Germinal center (tissue), 1 donor: Measurements from ENCODE around the gene WNT2B.

ENCODE experiments used
- DNase-seq: peaks from one replicate; pipeline ENCODE4 v3.0.0; 2012; ENCODE audit warnings: mixed read lengths, low spot score

Gene WNT2B

DNA sequence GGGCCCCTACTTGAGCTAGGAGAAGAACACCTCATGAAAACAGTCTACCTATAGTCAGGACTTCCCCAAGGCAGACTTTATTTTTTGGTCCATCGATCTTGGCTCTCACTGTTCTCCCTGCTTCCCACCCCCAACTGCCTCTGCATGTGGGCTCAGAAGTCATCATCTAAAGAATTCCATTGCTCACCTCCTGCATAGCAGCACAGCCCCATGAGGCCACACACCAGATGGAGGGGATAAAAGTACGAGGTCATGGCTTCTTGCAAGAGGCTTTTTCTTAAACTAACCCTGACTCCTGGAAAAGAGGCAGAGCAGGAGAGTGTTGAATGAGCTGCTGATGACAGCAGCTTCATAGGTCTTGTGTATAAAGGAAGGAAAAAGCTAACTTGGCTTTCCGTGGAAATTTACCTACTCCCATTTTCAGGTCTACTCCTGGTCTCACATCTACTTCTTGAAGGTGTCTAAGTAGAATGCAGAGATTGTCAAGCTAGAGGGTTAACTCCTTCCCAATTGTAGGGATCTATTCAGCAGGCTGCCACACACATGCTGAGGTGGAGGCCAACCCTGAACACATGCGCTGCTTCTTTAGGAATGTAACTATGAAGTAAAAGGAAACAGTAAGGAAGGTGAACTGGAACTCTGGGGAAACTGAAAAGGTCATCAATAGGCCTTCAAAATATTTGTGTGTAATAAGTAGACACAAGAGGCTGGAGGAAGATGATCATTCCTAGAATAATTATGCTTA is 18.7 kb downstream of the WNT2B start:
- DNase-seq = no peak

DNA sequence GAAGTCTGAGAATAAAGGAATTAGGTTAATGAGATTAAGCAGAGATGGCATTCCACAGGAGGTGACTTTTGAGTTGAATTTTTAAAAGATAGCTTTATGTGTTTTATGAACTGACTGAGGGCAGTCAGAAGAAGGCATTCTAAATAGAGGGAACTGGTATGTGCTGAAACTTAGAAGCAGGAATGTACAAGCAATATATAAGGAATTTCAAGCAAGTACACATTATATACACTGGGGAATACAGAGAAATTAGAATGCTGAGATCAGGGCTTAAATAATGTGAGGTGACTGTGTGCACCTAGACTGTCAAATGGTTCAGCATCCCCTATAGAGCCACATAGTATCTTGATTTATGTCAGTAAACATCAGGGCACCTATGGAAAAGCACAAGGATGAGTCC is 19.3 kb downstream of the WNT2B start:
- no peak for DNase-seq

DNA sequence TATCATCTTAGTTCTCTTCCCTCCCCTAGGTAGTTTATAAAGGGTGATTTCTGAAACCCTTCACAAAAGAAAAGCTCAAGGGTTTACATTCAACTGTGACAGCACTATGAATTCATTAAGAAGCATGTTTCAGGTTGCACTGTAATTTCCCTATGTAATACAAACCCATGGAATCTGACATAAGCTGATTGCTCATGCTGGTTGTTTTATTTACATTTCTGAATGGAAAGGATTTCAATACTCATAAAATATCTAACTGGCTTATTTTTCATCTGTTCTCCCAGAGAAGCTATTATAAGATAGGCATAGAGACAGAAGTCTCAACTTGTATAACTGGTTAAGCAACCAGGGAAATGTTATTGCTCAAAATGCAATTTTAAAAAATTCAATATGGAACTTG is 20.5 kb downstream of the WNT2B start:
- no peak for DNase-seq

DNA sequence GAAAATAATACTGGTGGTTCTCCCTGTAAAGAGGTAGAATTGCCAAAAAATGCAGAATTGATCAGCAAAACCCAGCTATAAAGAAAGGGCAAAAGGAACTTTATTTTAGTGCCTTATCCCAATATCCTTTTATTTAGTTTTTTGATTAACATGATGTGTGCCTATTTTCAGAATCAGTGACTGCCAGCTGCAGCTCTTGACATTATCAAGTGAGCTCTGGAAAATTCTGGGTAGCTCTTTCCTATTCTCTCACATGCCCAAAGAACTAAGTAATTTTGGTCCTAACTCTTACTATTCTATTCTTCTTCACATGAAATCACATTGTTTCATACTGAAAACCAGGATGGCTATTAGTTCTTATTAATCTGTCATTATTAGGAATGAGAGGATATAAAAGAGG is 22.1 kb downstream of the WNT2B start:
- DNase-seq = no peak

DNA sequence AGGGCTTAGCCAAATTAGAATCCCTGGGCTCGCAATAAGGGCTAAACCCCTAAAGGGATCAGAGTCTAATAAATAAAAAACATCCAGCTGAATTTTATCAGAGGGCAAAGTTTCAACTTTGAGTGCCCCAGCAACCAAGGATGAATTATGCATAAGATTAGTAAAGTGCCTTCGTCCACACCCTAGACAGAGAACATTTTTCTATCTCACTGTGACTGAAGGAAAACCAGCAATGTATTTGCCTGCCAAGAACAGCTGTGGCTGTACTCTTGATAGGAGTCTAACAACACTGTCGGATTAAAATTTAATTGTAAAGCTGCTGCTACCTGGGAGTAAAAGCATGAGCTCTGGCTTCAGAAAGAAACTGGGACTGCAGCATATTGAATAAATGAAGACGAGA is 23.3 kb downstream of the WNT2B start:
- DNase-seq = no peak

DNA sequence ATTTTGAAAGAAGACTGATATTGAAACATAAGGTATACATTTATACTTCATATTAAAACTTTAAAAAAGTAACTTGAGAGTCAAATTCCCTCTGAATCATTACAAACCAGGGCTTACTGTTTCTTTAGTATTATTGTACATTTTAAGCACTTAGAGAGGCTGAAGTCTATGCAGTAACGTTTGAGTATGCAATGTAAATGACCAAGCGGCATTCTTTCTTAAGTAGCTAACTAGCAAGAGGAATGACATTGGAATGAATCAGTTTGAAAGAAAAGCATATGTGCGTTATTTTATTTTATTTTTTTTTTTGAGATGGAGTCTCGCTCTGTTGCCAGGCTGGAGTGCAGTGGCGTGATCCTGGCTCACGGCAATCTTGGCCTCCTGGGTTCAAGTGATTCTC is 24.3 kb downstream of the WNT2B start:
- DNase-seq = no peak

DNA sequence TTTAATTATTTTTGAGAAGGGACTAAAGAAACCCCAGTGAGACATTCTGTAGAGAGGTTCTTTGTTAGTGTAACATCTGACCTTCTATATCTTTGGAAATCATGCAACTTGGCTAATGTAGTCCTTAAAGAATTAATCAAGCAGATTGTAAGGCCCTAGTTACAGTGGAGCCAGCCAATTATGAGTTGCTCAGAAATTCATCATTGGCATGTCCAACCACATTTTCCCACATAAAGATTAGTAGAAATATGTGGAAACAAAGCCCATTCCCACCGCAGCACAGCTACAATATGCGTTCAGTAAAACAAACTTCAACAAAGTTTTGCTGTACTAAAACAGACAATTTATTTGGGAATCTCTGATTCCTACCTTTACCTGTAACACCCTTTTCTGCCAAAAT is 27.8 kb downstream of the WNT2B start:
- DNase-seq = no peak

DNA sequence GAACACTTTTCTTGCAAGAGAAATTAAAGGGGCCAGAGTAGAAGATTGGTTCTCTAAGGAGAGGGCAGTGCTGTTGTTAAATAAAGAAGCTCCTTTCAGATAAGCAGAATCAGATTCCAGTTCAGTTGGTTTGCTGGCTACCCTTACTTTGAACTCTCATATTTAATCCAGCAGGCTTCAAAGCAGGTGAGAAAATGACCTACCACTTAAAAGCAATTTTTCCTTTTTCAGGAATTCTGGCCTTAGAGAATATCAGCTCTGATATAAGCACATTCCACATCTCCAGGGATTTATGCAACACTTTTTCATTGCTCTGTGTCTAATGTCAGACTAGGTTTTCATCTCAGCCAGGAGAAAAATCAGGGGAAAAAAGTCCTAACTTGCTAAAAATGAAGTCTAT is 28.7 kb downstream of the WNT2B start:
- no peak for DNase-seq

DNA sequence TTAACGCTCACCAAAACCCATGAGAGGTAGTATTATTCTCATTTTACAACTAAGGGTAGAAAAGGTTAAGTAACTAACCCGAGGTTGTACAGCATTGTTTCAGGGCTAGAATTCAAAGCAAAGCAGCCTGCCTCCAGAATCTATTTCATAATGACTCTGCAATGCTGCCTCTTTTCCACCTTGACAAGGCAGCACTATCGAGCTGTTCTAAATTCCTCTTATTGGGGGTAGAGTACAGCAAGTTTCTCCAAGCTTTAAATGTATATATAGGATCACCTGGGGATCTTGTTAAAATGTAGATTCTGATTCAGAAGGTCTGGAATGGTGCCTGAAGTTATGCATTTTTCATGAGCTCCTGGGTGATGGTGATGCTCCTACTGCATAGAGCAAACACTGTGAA is 30.1 kb downstream of the WNT2B start:
- no peak for DNase-seq

DNA sequence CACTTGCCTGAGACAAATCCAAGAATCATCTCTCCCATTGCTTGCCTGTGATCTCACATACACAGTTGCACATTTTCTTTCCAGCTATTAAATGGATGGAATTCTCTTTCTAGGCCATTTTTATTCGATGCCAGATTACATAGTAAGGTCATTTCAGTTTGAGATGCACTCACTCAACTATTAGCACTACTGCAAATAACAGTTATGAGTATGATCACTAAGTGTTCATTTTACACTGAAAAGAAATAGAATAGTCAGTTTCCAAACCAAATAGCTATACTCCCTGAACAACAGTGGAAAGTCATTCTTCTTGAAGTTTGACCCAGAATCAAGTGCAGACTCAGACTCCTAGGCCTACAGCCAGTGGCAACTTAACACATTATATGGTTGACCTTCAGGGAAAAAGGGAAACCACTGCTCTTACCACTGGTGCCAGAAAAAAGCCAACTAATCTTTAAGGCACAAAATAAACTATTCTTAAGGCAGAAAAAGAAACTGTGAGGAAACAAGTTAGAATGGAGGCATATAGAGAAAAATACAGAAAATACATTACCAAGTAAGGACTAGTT is 31.5 kb downstream of the WNT2B start:
- DNase-seq = no peak

DNA sequence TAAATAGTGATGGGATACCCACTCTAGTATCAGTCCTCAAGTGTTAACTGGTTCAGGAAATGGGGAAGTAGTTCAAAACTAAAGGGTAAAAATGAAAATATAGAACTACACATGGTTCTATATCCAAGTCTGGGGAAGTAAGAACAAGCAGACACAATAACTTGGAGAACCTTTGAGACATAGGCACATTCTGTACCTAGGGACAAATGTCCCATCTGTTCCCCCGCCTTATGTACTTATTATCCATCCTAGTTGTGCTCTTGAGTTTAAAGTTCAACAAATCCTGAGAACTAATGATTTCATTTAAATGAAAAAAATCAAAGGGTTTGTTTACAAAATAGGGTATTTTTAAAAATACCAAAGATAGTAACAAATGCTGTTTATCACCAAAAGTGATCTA is 32.5 kb downstream of the WNT2B start:
- DNase-seq = no peak

DNA sequence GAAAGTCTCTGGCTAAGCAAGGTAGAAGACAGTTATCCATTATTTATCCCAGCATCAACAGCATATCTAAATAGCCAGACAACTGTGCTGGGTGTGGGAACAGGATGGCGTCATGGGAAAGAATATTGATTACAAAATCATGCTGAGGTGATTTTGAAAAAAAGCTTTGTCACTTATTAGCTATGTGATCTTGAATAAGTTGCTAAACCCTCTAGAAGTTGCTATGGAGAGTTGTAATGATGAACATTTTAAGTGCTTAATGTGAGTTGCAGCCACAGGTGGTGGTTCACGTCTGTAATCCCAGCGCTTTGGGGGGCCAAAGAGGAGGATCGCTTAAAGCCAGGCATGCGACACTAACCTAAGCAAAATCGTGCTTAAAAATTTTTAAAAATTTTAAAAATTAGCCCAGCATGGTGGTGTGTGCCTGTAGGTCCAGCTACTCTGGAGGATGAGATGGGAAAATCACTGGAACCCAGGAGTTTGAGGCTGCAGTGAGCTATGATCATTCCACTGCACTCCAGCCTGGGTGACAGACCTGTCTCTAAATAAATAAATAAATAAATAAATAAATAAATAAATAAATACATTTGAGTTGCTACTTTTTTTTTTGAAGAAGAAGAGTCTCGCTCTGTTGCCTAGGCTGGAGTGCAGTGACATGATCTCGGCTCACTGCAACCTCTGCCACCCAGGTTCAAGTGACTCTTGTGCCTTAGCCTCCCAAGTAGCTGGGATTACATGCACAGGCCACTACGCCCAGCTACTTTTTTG is 33.6 kb downstream of the WNT2B start:
- DNase-seq = no peak

DNA sequence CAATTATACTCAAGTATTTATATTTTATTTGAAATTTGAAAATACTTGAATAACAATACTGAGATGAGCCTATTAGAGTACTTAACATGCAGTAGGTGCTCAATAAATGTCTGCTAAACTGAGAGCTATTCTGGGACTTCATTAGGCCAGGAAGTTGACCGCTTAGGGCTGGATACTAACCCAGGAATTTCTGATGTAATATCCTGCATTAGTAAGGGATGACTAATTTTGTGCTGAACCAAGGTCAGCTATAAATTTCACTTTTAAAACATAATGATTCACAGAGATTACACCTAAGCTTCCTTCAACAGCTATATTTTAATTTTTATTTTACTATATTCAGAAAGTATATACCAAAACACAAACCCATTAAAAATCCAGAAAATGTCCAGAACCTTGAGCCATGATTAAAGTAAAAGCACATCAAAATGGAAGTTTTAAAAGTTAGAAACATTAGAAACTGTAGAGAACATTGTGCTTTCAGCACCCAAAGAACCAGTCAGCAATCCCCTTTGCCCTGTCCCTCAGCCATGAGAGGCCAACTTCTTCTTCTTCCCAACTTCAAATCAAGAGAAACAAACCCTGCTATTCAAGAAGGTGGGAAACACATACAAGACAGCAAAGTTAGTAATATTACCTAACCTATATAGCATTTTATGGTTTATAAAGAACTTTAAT is 35.4 kb downstream of the WNT2B start:
- no peak for DNase-seq

DNA sequence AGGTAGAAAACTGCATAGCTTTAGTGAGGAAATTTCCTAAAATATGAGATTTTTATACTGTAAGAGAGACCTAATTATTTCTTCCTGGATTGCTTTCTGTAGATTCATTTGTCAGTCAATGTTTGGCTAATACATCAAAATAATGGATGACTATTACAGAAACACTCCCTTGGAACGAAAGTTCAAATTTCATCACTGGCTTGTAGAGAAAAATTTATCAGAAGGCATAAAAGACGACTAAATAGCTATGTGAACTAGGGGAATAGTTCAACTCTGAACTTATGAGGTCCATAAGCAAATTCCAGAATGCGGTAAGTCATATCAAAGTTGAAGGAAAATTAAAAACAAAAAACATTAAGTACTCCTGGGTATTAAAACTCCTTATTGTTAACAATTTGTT is 36.0 kb downstream of the WNT2B start:
- no peak for DNase-seq

DNA sequence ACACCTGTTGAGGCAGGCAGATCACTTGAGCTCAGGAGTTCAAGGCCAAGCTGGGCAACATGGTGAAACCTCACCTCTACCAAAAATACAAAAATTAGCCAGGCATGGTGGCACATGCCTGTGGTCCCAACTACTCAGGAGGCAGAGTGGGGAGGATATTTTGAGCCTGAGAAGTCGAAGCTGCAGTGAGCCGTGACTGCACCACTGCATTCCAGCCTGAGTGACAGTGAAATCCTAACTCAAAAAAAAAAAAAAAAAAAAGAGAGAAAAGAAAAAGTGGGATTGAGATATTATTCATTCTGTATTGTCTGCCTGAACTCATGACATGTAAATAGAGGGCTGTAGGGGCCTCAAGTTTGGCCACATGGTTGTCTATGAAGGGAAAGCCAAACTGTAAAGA is 37.3 kb downstream of the WNT2B start:
- no peak for DNase-seq

DNA sequence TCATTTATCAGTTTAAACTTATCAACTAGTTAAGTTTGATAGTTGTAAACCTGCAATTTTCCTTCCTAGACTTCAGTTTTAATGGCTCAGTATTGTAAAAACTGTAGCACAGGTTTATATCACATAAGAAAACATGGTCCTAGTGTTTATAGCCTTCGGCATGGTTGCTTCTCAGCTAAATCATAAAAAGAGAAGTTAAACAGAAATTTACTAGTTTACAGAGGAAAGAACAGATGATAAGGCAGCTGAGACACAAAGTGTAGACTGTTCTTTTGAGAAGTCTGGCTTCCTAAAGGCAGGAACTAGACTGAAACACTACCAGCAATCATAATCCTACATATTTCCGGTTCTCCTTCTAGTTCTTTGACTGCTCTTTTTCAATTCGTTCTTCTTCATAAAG is 39.8 kb downstream of the WNT2B start:
- no peak for DNase-seq

DNA sequence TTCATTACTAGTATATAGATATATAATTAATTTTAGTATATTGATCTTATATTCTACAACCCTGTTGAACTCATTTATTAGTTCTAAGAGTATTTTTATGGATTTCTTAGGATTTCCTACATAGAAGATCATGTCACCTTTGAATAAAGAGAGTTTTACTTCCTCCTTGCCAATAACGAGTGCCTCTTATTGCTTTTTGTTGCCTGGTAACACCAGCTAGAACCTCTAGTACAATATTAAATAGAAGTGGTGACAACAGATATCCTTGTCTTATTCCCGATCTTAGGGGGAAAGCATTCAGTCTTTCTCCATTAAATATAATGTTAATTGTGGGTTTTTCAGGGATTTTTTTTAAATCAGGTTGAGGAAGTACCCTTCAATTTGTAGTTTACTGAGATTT is 40.8 kb downstream of the WNT2B start:
- DNase-seq = no peak

DNA sequence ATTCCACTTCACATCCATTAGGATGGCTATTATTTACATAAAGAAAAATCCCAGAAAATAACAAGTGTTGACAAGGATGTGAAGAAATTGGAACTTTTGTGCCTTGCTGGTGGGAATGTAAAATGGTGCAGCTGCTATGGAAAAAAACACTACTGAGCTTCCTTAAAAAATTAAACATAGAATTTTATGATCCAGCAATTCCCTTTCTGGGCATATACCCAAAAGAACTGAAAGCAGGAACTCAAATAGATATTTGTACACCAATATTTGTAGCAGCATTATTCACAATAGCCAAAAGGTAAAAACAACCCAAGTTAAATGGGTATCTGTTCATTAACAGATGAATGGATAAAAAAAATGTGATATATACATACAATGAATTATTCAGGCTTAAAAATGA is 45.6 kb downstream of the WNT2B start:
- DNase-seq = no peak

DNA sequence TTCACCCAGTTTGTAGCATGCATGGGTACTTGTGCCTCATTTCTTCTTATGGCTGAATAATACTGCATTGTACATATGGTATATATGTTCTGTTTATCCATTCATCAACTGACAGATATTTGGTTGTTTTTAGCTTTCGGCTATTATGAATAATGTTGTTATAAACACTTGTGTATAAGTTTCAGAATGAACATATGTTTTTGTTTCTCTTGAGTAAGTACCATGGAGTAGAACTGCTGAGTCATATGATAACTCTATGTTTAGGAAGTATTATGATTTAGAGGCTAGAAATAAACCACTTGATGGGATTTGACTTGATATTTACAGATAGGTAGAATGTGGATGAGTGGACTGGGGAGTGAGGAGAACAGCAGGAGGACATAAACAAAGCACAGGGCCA is 48.6 kb downstream of the WNT2B start:
- no peak for DNase-seq

DNA sequence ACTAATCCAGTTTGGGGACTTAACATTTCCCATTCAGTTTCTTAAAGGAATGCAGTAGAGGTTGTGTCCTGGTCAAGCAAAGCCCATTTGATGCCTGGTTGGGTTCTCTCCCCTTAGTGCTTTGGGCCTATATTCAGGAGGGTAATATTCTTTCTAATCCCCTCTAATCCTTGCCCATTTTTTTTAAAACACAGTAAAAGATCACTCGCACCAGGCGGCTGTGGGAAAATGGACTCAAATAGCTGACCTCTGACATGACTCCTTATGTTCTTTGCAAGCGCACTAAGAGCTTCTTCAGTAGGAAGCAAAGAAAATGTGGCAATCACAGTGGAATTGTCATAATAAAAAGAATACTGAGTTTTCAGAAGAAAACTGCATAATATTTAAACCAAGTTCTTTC is 49.9 kb downstream of the WNT2B start:
- DNase-seq = no peak

DNA sequence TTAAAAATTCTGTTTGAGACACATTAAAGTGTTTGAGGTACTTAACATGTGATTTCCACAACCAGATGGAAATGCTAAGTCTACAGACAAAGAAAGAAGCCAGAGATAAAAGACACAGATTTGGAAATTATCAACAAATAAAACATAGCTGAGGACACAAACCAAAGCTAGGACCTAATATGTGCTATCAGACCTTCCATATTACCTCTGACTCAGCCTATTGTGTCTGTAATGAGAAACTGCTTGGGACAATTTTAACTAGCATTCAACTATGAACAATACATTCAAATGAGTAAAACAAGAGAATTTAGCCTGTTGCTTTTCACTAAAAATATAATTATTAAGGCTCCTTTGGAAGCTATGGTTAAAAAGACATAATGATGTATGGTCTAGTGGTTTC is 54.6 kb downstream of the WNT2B start:
- DNase-seq = no peak

DNA sequence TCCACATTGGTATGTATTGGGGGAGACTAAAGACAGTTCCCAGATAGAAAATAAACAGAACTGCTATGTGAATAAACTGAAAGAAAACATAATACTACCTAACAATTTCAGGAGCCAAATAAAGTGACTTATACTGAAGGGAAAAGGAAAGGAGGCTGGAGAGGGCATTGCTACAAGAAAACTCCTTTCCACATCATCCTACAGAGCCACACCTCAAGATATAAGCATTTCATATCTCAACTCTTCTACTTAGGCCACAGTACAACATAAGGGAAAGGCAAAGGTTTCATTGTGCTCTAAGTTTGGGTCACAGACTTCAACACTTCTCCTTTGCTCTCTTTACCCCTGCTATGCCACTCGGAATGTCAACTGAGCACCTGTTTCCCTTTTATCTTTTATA is 55.3 kb downstream of the WNT2B start:
- DNase-seq = no peak

DNA sequence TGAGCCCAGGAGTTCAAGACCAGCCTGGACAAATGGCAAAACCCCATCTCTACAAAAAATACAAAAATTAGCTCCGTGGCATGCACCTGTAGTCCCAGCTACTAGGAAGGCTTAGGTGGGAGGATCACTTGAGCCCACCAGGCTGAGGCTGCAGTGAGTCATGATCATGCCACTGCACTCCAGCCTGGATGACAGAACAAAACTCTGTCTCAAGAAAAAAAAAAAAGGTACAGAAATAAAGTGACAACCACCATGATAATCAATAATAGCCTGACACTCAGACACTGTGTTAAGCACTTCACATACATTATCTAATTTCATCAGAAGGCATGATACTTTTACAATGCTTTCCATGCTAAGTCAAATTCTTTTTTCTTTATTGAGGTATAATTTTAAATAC is 57.0 kb downstream of the WNT2B start:
- no peak for DNase-seq
